ENCODE results near the gene CDH5. TPM values are rescaled to one million over a fixed set of nuclear protein-coding genes. Genes with fewer than 3 reads are reported as not detected.
A peak's percentile ranks its signal among the peaks of the same experiment; 100 is the strongest.

CDH5 gene
- total and polyA plus RNA-seq, 10 donors = 6.7 to 62.7 (median 40.2) TPM

DNA sequence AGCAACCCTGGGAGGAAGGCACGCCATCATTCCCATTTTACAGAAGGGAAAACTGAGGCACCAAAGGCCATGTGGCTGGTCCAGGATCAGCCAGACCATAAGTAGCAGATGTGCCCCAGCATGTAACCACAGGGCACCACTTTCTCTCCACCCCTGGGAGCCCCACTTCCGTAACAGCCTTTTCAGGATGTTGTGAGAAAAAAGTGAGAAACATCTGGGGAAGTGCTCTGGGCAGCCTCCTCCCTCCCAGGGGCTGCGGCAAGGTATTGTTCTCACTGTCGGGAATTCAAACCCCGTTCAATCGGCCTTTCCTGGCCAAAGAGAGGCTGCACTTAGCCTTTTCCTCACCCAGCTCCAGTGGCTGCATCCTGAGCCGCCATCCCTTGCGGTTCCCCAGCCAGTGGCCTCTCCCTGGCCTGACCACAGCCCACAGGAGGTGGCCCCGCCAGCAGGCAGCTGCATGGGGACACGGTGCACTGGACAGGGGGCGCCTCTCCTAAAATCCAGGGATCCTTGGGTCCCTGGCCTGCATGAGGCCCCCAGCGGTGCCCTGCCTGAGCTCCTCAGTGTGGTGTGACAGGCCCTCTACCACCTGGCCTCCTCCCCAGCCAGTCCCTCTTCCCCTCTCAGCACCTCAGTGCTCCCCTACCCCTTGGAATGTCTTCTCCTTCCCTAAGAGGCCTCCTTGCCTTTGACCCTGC lies 5.7 kb upstream of the CDH5 start:
- DNase-seq = no peak
- TF ChIP-seq, protein P1, sequence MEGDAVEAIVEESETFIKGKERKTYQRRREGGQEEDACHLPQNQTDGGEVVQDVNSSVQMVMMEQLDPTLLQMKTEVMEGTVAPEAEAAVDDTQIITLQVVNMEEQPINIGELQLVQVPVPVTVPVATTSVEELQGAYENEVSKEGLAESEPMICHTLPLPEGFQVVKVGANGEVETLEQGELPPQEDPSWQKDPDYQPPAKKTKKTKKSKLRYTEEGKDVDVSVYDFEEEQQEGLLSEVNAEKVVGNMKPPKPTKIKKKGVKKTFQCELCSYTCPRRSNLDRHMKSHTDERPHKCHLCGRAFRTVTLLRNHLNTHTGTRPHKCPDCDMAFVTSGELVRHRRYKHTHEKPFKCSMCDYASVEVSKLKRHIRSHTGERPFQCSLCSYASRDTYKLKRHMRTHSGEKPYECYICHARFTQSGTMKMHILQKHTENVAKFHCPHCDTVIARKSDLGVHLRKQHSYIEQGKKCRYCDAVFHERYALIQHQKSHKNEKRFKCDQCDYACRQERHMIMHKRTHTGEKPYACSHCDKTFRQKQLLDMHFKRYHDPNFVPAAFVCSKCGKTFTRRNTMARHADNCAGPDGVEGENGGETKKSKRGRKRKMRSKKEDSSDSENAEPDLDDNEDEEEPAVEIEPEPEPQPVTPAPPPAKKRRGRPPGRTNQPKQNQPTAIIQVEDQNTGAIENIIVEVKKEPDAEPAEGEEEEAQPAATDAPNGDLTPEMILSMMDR (IDR thresholded peaks at IDR 0.05 in 8 of 11, conservative IDR thresholded peaks at IDR 0.05 in 3 of 11) = no peak
- peak; percentile 60 to 64 (median 63) for TF ChIP-seq POLR2AphosphoS5 (IDR thresholded peaks at IDR 0.05)
- H3K27ac ChIP-seq = peak overlapping the region in 6 of 8 donors; percentile 2 to 69 (median 51)

DNA sequence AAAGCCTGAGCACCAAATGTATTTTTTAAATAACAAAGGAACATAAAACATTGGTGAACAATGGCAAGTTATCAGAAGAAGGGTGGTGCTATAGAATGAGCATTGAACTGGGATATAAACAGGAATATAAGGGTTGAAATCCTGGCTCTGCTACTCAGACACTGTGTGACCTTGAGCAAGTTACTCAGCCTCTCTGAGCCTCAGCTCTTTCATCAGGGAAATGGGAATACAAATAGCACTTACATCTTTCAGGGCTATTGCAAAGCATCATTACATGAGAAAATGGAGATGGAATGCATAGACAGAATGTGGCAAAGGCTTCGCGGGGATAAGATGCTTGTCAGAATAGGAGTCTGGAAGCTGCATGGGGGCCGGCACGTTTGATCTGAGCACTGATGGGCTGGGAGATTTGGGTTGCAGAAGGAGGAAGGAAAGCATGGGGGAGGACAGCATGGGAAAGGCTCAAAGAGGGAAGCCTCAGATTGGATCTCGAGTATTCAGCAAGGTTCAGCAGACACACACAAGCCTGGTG lies 4.8 kb upstream of the CDH5 start:
- DNase-seq = no peak
- peak overlapping the region in 1 of 8 donors; percentile 69 for H3K27ac ChIP-seq
- H3K4me1 ChIP-seq = peaks cover 4 to 78% (median 52%) of the 10 kb centered on the region in 6 donors
- no peak overlapping the region for H3K4me3 ChIP-seq
- no peaks in the 10 kb centered on the region for H3K36me3 ChIP-seq
- peaks cover 0 to 81% (median 0%) of the 10 kb centered on the region in 7 donors for H3K27me3 ChIP-seq (replicated peaks in 1 of 7)
- 53 to 70% (median 60%) methylated on average over 5 of the region's 5 CpGs for WGBS, 5 donors
- TF ChIP-seq, protein P1 (IDR thresholded peaks at IDR 0.05 in 8 of 11, conservative IDR thresholded peaks at IDR 0.05 in 3 of 11) = no peak
- TF ChIP-seq POLR2AphosphoS5 (IDR thresholded peaks at IDR 0.05) = no peak
- TF ChIP-seq POLR2A (IDR thresholded peaks at IDR 0.05) = no peak
- intact Hi-C loops (cut with DNase I; ENCODE audit: low total_unique reads) = no loop called here
- H3K9me3 ChIP-seq = no peaks in the 10 kb centered on the region

More for the DNA sequence above, 5.7 kb upstream of the CDH5 start:
- Histone ChIP-seq H3K36me3 (no peaks in the 10 kb centered on the region), H3K4me3 (no peak overlapping the region), H3K27me3 (replicated peaks in 1 of 7) (peaks cover 0 to 72% (median 0%) of the 10 kb centered on the region in 7 donors), H3K9me3 (no peaks in the 10 kb centered on the region), H3K4me1 (peaks cover 4 to 69% (median 45%) of the 10 kb centered on the region in 6 donors)
- 18 to 24% (median 21%) methylated on average over 9 to 12 of the region's 12 CpGs for WGBS, 5 donors
- intact Hi-C loops (cut with DNase I; ENCODE audit: low total_unique reads) = no loop called here

DNA sequence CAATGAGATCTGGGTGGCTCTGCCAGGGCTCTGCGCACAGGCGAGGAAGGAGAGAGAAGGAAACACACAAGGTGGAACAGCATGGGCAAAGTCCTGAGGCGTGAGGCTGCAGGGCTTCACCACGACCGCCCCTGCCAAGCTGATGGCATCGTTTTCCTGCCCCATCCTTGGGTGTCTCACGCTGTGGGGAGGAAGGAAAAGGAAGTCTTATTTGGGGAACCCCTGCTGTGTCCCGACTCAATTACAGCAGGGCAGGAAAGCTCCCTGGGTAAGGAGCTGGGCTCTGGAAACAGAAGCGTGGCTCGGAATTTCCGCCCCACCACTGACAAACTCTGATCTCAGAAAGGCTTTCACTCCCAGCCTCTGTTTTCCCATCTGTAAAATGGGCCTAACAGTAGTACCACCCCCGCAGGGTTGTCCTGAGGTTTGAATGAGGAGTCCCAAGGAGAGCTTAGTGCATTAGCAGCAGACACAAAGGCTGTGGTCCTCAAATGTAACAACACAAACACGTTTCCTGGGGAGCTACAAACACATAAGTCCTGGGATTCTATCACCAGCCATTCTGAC lies 3.2 kb upstream of the CDH5 start:
- no peak for DNase-seq
- Histone ChIP-seq H3K4me1 (peaks cover 4 to 83% (median 59%) of the 10 kb centered on the region in 6 donors), H3K4me3 (no peak overlapping the region), H3K27me3 (replicated peaks in 1 of 7) (peaks cover 0 to 70% (median 0%) of the 10 kb centered on the region in 7 donors), H3K9me3 (no peaks in the 10 kb centered on the region), H3K36me3 (no peaks in the 10 kb centered on the region), H3K27ac (peak overlapping the region in 3 of 8 donors; percentile 32 to 77 (median 54))
- TF ChIP-seq POLR2AphosphoS5 (IDR thresholded peaks at IDR 0.05) (no peak), POLR2A (IDR thresholded peaks at IDR 0.05) (no peak)
- TF ChIP-seq, protein P1 (IDR thresholded peaks at IDR 0.05 in 8 of 11, conservative IDR thresholded peaks at IDR 0.05 in 3 of 11) = no peak
- WGBS, 5 donors = 66 to 85% (median 72%) methylated on average over 13 of the region's 13 CpGs
- intact Hi-C loops (cut with DNase I; ENCODE audit: low total_unique reads) = no loop called here
